ENCODE measurements around the gene PAX7.

The PAX7 gene

DNA sequence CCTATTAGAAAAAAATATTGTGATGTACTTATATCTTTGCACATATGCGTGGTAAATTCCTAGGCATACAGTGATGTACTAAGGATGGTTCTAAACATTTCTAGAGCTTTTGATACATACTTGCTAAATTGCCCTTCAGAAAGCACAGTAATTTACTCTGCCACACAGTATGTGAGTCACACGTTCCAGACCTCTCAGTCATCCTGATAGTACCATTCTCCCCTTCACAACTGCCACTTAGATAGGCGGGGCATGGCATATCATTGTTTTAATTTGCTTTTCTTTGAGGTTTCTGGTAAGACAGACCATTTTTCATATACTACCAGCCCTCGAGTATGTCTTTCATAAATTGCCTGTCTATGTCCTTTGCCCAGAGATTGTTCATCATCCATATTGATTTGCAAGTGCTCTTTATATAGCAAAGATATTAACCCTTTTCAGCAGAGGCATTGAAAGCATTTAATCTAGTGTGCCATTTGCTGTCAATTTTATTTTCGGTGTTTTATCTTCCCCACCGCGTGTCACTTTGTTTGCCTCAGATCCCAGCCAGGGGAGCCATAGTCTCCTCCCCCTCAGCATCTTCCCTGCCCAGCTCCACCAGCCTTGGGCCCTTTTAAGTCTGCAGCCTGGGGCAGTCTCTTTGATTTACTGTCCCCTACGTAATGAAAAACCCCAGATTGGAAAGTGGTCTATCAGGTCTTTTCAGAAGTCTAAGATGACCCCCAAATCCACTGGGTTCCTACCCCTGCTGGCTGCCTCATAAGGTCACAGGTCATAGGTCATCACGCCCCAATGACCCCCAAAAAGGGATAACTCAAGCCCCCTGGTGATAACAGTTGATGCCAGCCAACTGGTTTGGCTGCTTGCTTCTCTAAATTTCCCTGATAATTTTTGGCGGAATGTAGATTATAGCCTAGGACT is 11.8 kb upstream of the PAX7 start:
- in situ Hi-C loops (cut with MboI; ENCODE audit: low sequenced_read_pairs) = loop anchor here (25.0 kb wide), 1 partner anchor 193 kb away; no protein-coding TSS in a partner anchor

DNA sequence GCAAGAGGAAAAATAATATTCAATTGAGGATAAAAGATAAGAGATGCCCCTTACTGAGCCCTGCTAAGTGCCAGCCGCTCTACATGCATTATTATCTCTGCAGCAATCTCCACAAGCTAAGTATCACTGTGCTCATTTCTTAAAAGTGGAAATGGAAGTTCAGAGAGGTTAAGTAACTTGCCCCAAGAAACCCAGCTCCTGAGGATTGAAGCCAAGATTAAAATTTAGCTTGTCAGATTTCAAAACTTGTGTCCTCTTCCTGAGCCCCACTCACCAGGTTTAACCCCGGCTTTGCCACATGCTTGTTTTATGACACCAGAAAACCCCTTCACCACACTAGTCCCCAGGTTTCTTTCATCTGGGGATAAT is 11.2 kb upstream of the PAX7 start:
- in situ Hi-C loops (cut with MboI; ENCODE audit: low sequenced_read_pairs) = loop anchor here (25.0 kb wide), 1 partner anchor 193 kb away; no protein-coding TSS in a partner anchor

DNA sequence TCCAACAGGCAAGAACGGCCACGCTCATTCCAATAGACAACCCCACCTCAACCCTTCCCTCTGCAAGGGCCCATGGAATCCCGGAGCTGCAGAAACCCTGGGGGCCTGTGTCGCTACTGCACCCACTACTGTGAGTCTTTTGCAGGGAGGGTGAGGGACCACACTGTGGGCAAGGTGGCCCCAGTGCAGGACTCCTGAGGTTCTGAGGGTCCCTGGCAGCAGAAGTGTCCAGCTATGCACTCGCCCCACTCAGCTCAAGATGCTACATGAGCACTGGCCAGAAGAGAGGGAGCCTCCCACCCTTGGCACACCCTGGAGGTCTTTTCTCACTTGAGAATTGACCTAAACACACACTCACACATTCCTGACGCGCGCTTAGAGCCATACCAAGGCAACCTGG is 2.1 kb upstream of the PAX7 start:
- in situ Hi-C loops (cut with MboI; ENCODE audit: low sequenced_read_pairs) = no loop called here

DNA sequence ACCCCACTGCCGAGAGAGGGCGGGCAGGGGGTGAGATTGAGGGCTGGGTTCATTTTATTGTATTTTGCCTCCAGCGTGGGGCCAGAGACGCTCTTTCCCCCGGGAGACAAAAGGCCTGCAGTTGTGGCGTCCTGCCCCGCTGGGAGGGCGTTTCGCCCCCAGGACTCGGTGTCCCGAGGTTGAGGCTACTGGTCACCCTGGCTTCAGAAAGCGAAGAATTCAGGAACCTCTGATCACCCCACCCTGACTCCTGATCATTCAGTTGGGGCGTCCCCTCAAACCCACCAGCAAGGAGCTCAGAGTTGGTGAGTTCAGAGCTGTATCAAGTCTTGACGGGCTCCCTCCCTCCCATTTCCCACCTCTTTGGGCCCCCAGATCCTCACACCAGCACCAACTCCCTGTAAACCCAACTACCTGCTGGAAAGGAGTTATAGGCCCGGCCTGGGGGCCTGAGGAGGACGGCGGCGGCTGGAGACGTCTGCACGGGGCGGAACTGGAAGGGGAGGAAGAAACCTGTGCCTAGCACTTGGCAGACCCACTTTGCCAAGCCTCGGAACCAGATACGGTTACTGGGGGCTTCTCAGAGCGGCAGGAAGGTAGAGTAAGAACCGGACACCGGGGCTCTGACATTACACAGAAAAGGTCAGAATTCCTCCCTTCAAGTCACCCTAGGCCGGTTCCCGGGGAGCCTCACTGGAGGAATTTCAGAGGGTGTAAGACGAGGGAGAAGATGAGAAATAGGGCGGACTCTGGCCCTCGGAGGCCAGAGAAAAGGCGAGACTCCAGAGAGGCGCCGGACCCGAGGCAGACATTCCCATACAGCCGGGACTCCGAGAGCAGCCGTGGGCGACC is 761 bp upstream of the PAX7 start:
- in situ Hi-C loops (cut with MboI; ENCODE audit: low sequenced_read_pairs) = no loop called here

DNA sequence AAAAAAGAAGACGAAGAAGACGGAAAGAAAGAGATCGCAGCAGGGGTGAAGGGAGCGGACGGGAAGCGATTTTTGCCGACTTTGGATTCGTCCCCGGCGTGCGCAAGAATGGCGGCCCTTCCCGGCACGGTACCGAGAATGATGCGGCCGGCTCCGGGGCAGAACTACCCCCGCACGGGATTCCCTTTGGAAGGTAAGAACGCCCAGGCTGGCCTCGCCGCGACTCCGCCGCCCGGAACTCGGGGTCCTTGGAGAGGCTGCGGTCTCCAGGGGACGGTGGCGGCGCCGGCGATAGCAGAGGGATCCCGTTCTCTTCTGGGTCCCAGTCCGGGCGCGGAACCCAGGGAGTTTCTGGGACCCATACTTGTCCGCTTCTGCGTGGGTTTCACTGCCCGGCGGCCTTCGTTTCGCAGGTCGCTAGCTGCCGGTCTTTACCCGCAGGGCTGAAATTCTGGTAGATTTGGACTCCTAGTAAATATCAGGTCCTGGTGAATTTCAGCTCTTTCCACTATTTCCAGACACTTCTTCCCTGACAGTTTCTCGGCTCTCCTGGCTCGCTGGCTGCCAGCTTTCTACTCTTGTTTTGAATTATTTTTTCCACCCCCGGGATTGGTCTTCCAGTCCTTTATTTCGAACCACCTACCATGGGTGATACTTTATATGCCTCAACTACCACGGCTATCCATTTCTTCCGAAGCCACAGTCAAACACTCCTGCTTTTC is 1.0 kb downstream of the PAX7 start:
- in situ Hi-C loops (cut with MboI; ENCODE audit: low sequenced_read_pairs) = no loop called here

DNA sequence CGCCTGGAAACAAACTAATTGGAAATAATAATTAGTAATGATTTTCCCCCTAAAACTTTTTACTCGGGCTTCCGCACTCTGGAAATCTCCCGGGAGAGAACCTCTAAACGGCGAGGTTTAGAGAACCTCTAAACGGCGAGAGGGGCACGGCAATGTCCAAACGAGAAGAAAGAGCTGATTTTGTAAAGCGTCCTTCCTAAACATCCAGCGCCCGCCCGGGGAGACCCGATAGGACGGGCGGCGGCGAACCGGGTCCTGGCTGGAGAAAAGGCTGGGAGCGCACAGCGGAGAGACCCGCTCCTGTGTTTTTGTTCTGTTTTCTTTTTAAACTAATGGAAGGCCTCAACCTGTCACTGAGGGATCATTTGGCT is 1.6 kb downstream of the PAX7 start:
- in situ Hi-C loops (cut with MboI; ENCODE audit: low sequenced_read_pairs) = no loop called here

DNA sequence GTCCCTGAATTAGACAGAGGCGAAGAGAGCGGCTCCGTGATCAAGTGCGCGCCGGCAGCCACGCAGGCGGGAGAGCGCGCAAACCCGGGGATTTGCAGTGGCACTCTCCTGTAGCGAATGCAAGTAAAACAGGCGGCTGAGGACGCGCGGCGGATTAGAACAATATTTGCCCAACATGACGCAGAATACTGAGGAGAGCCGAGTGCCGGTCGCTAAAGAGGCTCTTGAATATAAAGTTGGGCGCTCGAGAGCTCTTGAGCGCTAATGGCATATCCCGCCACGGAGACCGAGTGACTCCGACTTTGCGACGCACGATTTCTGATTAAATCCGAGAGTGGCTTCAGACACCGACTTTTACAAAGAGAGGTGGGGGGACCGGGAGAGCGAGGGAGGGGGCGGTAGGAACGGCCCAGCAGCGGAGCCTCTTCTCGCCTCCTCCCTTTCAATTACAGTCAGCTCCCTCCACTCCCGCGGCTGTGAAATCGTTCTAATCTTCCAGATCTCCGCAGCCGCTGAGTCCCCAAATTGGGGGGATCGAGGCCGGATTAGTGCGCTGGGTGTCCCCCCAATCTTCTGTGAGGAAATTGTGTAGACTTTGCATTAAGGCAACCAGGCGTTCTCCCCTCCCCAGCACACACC is 2.3 kb downstream of the PAX7 start:
- in situ Hi-C loops (cut with MboI; ENCODE audit: low sequenced_read_pairs) = no loop called here

DNA sequence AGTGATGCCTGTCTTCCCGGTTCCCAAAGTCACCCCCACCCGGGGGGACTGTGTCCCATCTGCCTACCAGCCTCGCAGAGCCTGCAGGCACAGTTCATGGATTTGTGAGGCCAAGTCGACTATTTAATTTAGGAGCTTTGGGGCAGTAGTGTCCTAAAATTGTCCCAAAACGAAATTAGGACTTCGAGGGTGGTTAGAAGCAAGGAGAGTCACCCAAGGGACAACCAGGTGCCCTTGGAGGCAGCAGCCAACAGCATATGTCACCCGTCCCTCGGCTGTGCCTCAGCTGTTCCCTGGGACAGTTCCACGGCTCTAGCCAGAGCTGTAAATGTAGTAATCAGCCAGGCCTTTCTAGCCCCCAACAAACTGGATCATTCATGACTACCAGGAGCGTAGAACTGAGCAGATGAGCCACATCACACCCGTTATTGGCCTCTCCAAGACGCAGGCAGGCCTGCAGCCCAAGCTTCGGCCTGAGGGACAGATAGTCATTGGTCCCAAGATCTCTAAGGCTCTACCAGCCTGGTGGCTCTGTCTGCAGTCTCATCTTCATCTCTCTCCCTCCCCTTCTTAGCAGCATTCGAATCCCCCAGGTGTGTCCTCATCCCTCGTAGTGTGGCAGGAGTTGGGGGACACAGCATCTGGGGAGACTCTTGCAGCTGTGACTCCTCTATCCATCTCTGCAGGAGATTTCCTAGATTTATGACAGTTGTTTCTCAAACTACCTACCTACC is 2.9 kb downstream of the PAX7 start:
- in situ Hi-C loops (cut with MboI; ENCODE audit: low sequenced_read_pairs) = no loop called here

DNA sequence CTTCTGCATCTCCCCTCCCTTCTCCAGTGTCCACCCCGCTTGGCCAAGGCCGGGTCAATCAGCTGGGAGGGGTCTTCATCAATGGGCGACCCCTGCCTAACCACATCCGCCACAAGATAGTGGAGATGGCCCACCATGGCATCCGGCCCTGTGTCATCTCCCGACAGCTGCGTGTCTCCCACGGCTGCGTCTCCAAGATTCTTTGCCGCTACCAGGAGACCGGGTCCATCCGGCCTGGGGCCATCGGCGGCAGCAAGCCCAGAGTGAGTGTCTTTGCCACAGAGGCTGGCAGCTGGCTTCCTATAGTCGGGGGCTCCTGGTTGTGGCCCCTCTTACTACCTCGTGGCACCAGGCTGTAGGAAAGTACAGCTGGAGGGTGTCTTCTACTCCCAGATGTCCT is 3.6 kb downstream of the PAX7 start:
- in situ Hi-C loops (cut with MboI; ENCODE audit: low sequenced_read_pairs) = no loop called here

DNA sequence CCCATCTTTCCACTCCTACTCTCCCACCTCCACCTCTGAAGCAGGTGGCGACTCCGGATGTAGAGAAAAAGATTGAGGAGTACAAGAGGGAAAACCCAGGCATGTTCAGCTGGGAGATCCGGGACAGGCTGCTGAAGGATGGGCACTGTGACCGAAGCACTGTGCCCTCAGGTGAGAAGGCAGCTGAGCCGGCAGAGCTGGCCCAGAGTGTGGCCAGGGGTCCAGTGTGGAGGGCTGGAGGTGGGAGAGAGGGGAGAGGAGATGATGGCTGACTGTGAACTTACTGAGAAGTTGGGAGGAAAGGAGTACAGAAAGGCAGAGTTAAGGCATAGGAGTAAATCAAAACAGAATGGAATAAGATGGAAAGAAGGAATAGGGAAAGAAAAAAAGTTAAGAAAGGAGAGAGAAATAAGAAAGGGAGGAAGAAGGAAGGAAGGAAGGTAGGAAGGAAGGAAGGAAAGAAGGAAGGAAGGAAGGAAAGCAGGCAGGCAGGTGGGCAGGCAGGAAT is 4.5 kb downstream of the PAX7 start:
- in situ Hi-C loops (cut with MboI; ENCODE audit: low sequenced_read_pairs) = no loop called here

DNA sequence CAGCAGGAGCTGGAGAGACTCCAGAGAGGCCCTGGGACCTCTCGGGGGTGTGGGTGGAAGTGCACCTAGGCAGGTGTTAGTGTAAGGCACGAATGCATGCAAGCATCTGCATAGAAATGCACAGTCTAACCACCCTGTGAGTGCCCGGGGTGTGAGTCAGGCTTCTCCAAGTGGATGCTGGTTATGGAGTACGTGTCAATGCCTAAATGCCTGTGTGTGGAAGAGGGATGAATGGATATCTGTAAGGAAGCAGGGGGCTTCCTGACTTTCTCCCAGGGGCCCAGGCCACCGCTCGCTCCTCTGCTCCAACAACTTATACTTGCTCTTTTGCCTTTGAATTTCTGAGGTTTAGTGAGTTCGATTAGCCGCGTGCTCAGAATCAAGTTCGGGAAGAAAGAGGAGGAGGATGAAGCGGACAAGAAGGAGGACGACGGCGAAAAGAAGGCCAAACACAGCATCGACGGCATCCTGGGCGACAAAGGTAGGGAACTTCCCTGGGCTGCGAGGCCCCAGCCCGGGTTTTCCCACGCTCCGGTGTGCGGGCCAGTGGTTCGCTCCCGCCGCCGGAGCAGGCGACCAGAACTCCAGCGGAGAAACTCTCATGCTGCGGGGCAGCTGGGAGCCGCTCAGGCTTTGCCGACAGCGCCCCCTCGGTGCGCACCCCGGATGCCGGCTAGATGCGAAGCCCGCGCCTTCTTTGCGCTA is 5.4 kb downstream of the PAX7 start:
- in situ Hi-C loops (cut with MboI; ENCODE audit: low sequenced_read_pairs) = no loop called here

DNA sequence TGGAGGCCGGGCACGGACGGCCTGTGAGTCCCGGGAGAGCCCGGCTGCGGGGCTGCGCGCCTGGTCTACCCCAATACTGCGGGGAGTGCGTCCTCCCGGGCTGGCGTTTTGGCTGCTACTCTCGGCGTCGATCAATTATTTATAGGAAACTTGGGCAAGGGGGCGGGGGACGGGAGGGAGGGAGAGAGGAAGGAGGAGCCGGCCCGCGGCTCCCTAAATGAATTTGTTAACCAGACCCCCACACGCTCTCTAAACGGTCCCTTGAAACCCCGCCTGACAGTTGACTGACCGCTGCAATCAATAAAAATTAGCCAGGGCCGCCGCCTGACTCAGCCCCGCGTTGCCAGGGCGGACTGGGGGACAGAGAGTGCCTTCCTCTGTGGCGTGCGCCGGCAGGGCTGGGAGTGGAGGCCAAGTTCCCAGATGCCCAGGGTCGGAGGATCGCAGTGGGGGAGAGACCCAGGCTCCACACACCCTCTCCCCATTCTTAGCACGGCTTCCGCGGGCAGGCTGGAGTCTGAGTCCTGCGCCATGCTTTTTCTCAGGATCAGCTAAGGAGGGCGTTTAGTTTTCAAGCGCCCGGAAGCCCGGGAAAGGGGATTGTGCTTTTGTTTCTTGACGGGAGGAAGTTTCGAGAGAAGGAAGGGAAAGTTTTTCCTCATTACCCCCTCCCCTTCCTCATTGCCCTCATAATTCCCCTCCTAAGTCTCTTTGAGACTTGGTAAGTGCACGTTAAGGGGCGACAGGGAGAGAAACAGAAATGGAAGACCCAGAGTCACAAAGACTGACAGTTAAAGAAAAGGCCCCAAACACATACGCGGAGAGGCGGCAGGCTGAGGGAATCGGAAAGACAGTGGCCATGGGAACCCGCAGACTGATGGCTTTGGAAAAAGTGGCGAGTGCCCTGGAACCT is 6.2 kb downstream of the PAX7 start:
- in situ Hi-C loops (cut with MboI; ENCODE audit: low sequenced_read_pairs) = no loop called here

DNA sequence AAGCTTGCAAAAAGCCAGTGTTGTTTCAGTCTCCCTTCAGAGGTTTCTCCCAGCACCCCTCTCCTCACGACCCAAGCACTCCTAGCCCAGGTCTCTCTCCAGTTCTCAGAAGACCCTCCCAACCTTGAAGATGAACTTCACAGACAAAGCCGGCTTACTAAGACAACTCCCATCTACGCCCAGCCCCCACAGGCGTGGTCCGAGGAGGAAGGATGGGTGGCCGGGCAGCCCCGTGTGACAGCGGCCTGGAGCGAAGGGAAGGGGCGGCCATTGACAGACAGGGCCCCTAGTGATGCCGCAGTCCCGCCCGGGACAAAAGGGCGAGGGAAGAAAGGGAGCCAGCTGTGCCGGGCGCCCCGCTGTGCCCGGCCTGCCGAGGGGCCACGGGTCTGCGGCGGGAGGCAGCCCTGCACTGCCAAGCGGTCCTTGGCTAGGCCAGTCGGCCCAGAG is 6.9 kb downstream of the PAX7 start:
- in situ Hi-C loops (cut with MboI; ENCODE audit: low sequenced_read_pairs) = no loop called here

DNA sequence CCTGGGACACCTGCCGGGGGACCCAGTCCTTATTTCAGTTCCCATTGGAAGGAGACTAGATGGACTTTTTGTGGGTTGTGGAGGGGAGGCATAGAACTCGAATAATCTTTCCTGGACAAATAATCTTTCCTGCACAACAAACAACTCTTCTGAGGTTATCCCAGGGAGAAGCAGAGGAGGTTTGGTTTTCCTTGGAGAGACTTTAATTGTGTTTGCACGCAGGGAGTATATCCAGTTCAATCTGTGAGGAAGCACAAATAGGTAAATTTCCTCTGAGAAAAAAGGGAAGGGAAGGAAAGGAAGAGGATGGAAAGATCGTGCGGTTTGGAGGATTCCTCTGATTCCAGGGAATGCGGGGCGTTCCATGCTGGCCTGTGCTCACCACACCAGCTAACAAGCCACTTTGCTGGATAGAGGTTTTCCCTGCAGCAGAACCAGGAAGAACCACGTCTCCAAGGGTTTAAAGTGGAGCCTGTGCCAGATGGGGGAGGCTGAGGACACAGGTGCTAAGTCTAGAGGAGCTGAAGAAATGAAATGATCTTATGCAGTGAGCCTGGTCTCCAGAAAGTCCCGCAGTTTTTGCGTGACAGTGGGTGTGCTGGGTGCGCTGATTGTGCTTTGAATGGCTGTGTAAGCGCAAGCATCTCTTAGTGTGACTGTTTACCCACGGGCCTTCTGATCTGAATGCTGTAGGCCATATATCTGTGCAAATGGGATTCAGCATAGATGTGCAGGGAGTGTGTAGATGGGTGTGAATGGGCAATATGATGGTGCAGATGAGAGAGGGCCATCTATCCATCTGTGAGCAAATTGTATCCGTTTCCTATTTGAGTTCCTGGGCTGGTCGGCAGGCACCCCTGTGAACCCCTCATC is 7.6 kb downstream of the PAX7 start:
- in situ Hi-C loops (cut with MboI; ENCODE audit: low sequenced_read_pairs) = no loop called here

DNA sequence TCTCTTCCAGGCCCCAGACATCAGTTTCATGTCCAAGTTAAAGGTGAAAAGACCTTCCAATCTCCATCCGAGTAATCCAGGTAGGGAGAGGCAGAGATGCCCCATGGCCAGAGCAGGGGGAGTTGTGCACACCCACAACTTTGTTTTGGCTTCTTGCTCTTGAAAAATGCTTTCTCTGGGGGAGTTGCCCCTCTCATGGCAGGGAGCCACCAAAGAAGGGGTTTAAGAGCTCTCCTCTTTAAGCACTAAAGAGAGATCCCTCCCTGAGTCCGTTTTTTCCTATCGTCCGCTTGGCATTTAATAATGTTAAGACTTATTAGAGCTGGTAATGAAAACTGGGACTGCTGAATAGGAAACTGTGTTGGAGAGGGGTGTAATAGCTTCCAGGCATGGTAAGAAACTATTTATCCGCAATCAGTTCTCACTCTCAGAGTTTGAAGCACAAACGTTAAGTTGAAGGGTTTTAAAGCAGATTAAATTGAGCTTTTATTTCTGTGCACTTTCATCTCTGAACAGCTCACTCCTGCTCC is 8.3 kb downstream of the PAX7 start:
- in situ Hi-C loops (cut with MboI; ENCODE audit: low sequenced_read_pairs) = no loop called here

DNA sequence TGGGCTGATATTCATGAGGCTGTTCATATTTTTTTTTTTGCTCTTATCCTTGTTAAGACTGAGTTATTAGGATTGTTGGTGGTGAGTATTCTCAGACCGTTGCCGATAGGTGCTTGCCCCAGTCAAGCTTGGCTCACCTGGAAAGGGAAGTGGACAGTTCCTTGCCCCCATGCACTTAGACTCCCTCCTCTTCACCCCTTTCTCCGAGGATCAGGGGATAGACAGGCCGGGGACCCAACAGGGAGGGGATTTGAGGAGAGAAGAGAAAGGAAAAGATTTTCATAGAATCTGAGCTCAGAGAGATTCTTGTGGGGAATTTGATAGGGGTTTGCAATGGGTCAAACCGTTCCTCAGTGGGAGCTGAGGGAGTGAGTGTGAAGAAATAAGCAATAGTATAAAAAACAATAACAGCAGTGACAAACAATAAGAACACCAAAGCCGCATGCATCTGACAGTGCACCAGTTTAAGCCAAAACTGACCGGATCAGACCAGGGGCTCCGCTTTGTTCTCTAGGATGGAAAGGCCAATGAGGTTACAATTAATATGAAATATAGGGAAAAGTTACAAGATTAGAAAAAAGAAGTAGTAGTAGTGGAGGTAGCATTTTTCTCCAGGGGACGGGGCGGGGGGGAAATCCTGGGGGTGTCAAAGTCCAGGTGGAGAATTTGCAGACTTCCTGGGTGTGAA is 8.9 kb downstream of the PAX7 start:
- in situ Hi-C loops (cut with MboI; ENCODE audit: low sequenced_read_pairs) = no loop called here

Measured in HL-60/S4 treated with phorbol 12-myristate 13-acetate at 8.2 ng/mL for 4 days and 3 days (cell line).